GM19463 (cell line): Measurements from ENCODE around the gene FAM222A.

ENCODE experiments used
- ATAC-seq: cut with Tn5 transposase; IDR thresholded peaks from one replicate; pipeline ENCODE4 v1.9.1; 2021; ENCODE audit warnings: mild to moderate bottlenecking, moderate library complexity; ENCODE audit not compliant: unreplicated experiment

FAM222A gene

GRCh38 chr12:109770861-109771670, 57.4 kb downstream of the FAM222A start:
- ATAC-seq, result no peak

- no peak for ATAC-seq
Observed at GRCh38 chr12:109771746-109772621, 58.4 kb downstream of the FAM222A start.

- no peak for ATAC-seq
Observed at GRCh38 chr12:109772622-109773321, 59.1 kb downstream of the FAM222A start.

GRCh38 chr12:109773384-109774011, 59.9 kb downstream of the FAM222A start:
- no peak for ATAC-seq

- ATAC-seq, result no peak
Observed at GRCh38 chr12:109775172-109775881, 61.7 kb downstream of the FAM222A start.

- no peak for ATAC-seq
Observed at GRCh38 chr12:109776624-109777023, 63.0 kb downstream of the FAM222A start.

- no peak for ATAC-seq
Observed at GRCh38 chr12:109777544-109777943, 63.9 kb downstream of the FAM222A start.

GRCh38 chr12:109778684-109779083, 65.1 kb downstream of the FAM222A start:
- no peak for ATAC-seq

- ATAC-seq, result no peak
Observed at GRCh38 chr12:109779382-109779781, 65.8 kb downstream of the FAM222A start.

GRCh38 chr12:109781668-109782325, 68.2 kb downstream of the FAM222A start:
- no peak for ATAC-seq

- ATAC-seq, result no peak
Observed at GRCh38 chr12:109782326-109782703, 68.7 kb downstream of the FAM222A start.

GRCh38 chr12:109783135-109783964, 69.7 kb downstream of the FAM222A start:
- ATAC-seq, result no peak

GRCh38 chr12:109783965-109784244, 70.3 kb downstream of the FAM222A start:
- no peak for ATAC-seq

GRCh38 chr12:109785854-109786253, 72.2 kb downstream of the FAM222A start:
- no peak for ATAC-seq

GRCh38 chr12:109786799-109787198, 73.2 kb downstream of the FAM222A start:
- no peak for ATAC-seq

- no peak for ATAC-seq
Observed at GRCh38 chr12:109789526-109790048, 76.0 kb downstream of the FAM222A start.

- ATAC-seq, result no peak
Observed at GRCh38 chr12:109792992-109793391, 79.4 kb downstream of the FAM222A start.

GRCh38 chr12:109793411-109793810, 79.8 kb downstream of the FAM222A start:
- ATAC-seq, result no peak
